Adrenal gland (tissue), 5 donors: Measurements from ENCODE around the gene QKI.

ENCODE experiments used
- CTCF ChIP-seq, 6 experiments: fragments of 450-650 bp in 4 of 6; fragments of 200-600 bp in 2 of 6; sonication (generic) in 1 of 6; IDR thresholded peaks; 1 replicate in 5 of 6; 2 replicates in 1 of 6; pipeline versions ENCODE4 v1.5.1 to v1.8.0; 2016 to 2021; ENCODE audit warnings: antibody characterized with exemption in 6 of 6, mild to moderate bottlenecking in 2 of 6, moderate library complexity in 1 of 6
- POLR2A ChIP-seq, 2 donors: fragments of 450-650 bp; IDR thresholded peaks; one replicate each; pipeline ENCODE4 v1.6.1; 2017; ENCODE audit warnings: antibody characterized with exemption in 2 of 2, mild to moderate bottlenecking in 2 of 2, moderate library complexity in 1 of 2
- donor health status: DM: no; HTN: no; CAD: no.

GRCh38 chr6:163603395-163603794 lies 188.9 kb downstream of the QKI start:
- TF ChIP-seq CTCF (IDR thresholded peaks at IDR 0.05) (no peak), POLR2A (IDR thresholded peaks at IDR 0.05) (no peak)
